GM08714 (cell line): Measurements from ENCODE around the gene LRRK1.

Source experiments
- H3K4me3 ChIP-seq: fragments of 200-500 bp; sonication (Bioruptor generic); 2 replicates; pipeline ENCODE4 v1.5.1; 2014; ENCODE audit warnings: mild to moderate bottlenecking, low read length, inconsistent platforms
- ZNF274 ChIP-seq: IDR thresholded peaks from 2 replicates; pipeline ENCODE4 v1.6.1; 2012; ENCODE audit warnings: mild to moderate bottlenecking, low read depth, low read length

The LRRK1 gene

DNA sequence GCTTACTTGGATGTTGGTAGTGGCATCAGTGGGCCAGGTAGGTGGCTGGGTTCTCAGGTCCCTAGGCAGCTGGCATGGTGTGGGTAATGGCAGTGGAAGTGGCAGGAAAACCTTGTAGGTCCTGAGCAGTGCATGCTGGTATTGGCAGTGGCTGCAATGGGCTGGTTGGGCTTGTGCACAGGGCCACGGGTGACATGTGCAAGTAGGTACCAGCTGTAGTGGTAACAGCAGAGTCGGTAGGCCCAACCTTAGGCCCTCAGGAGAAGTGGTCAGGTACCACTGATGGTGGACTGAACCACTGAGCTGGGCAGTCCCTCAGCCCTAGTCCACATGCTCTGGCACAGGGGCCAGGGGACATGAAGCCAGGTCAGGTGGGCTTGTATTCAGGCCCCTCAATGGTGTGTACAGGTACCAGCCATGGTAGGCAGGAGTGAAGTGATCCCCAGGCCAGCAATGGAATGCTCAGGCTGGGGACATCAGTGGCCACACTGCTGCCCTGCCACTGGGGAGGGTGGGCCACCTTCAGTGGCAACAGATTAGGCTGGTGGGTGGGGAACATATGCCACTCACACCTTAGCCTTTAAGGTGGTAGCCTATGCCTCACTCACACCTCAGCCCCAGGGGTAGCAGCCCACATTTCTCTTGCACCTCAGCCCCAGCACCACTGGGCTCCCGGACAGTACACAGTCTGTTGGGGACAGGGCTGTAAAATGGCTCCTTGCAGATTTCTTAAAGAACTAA lies 118.1 kb downstream of the LRRK1 start:
- H3K4me3 ChIP-seq = no peak overlapping the region
- no peak for TF ChIP-seq ZNF274

DNA sequence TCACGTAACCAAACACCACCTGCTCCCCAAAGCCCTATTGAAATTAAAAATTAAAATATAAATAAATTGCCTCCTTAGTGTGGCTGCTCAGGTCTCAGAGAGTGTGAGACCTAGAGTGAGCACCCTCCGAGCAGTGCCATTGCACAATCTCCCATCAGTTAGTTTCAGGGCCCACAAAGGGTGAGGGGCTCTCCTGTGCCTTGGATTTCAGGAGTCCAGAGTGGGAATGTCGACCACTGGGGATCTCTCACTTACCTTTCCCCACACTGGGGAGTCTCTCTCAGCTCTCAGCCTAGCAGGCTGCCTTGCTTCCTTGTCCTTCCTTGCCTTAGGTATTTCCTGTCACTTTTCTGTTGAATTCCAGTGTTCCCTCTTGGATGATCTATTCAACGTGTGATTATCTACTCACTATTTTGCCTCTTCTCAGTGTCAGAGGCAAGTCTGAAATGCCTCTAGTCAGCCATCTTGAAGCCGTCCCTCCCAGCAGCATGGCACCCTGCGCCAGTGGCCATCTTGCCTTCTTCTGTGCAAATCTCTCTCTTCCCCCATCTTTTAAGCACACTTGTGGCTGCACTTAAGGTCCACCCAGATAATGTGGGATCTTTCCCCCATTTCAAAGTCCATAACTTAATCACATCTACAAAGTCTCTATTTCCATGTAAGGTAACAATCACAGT lies 119.3 kb downstream of the LRRK1 start:
- TF ChIP-seq ZNF274 = no peak
- H3K4me3 ChIP-seq = no peak overlapping the region

DNA sequence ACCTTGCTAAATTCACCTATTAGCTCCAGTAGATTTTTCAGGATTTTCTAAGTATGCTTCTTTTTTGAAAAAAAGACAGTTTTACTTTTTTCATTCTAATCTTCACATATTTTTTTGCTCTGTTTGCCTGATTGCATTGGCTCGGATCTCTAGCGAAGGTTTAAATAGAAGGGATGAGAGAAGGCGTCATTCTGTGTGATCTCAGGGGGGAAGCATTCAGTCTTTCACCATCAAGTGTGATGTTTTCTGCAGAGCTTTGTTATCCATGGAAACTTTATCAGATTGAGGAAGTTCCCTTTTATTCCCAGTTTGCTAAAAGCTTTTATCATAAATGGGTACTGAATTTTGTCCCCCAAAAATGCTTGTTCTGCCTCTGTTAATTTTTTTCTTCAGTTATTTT lies 120.3 kb downstream of the LRRK1 start:
- H3K4me3 ChIP-seq = no peak overlapping the region
- no peak for TF ChIP-seq ZNF274

DNA sequence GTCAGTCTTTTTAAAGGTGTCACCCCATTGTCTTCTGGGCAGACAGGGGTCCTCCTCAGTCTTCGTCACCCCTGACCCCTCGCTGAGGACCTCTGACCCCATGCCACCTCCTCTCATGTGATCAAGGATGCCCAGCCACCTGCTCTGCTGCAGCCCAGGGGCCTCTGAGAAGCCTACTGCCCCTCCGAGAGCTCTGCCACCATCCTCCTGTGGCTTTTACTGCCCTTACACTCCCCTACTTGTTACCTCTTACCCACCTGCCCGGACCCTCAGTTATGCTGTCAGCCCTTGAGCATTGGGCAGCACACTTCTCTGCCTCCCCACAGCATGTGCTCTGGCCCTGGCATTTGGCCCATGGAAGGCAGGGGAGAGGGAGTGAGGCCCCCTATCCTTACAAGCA lies 123.2 kb downstream of the LRRK1 start:
- no peak for TF ChIP-seq ZNF274
- no peak overlapping the region for H3K4me3 ChIP-seq

DNA sequence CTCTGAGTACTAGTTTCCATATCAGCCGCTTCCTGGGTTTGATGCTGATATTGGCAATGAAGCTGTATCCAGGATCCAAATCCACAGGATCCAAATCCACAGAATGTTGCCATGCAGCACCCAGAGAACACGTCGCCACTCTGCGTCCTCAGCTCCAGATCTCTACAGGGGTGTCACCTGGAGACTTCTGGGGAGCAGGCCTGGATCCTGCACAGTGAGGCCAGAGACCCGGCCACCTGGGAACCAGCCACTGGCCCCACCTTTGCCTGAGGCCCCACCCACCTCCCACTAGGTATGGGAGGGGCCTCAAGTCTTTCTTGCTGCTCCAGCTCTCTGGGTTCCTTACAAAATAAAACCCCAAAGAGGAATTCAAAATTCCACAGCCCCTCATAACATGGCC lies 123.9 kb downstream of the LRRK1 start:
- H3K4me3 ChIP-seq = no peak overlapping the region
- TF ChIP-seq ZNF274 = no peak

DNA sequence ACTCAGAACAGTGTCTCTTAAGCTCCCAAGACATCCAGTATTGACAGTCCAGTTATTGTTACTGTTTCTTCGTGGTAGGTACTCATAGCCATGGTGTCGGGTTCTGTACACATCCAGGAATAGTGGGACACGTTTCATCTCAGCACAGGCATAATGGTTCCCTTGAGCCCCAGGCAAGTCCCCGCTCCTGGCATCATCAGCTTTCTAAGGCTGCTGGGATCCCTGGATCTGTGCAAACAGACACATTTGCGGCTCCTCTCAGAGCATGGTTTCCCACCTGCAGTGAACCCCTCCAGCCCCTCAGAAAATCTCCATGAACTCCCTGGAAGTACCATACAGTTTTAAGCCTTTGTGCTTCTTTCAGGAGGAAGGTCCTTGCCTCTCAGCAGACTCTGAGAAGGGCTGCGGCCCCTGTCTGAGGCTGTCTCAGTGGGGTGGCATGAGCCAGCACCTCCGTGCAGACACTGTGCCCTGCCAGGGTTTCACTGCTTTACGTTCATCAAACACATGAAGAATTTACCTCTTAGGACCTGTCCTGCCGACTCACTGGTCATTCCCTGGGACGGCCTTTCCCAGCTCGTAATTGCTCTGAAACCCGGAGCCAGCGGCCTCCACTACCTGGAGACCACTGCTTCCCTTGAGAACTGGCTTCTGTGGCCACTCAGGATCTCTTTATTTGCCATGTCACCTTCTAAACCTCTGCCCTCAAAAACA lies 124.9 kb downstream of the LRRK1 start:
- no peak overlapping the region for H3K4me3 ChIP-seq
- no peak for TF ChIP-seq ZNF274

DNA sequence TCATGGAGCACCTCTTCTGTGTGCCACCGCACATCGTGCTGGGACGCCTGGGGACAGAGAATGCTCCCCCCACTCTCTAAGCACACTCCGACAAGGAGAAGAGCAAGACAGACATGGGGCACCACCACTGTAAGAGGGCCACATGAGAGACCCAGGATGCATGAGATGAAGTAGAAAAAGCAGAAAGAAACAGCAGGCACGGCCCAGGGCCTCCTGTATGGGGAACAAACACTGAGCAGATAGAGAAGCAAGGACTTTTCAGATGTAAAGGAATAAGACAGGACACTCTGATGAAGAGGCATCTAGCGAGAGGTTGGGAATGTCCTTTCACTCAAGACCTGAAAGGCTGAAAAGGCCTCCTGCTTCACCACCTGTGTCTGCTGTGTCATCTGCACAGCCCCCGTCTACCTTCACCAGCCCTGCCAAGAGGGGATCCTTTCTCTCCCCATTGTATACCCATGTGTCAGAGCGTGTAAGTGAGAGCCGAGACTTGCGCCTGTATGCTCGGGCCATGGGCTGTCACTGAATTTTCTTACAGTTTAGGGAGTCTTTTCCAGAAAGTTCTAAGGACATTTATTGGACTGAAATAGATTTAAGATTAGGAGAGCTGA lies 125.6 kb downstream of the LRRK1 start:
- TF ChIP-seq ZNF274 = no peak
- no peak overlapping the region for H3K4me3 ChIP-seq

DNA sequence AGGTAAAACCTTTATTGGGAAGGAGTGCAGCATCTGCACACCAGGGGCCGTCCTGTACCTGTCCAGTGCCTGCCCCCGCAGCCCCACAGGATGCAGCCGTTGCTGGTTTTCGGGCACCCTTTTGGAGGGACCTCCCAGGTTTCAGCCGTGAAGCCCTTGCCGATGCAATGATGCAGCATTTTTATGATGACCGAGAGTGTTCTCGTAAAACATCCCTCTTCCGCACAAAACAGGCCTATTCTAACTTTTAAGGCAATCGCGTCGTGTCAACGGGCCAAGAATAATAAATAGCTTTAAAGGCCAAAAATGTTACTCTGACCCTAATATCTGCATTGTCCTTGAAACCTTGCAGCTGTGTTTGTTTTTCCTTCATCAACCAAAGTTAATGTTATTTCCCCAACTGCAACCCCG lies 126.1 kb downstream of the LRRK1 start:
- TF ChIP-seq ZNF274 = no peak
- H3K4me3 ChIP-seq = no peak overlapping the region

DNA sequence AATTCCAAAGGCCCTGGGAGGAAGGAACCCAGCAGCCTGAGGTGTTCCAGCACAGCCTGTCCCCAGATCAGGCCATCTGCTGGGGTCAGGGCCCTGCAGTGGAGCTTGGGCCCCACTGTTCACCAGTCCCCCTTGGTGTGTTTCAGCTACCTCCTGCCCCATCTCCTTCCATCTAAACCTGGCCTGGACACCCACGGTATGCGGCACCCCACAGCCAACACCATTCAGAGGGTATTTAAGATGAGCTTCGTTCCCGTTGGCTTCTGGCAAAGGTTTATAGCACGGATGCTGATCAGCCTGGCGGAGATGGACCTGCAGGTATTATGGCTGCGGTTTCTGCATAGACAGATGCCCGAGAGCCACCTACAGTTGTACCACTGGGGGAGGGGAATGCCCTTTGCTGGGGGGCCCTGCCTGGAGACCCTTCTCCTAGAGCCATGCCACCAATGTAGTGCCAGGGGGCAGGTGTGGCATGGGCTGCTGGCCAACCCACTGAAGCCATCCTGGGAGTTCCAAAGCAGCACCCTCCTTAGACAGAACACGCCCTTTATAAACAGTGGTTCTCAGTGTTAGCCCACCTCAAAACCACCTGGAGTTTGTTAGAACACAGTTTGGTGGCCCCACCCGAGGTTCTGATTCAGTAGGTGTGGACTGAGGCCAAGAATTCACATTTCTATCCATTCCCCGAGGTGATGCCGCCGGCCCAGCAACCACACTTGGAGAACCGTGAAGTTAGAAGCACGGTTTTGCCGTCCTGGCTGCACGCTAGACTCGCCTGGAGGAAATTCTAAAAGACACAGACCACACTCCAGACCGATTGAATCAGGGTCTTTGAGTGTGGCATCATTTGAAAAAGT lies 126.9 kb downstream of the LRRK1 start:
- no peak overlapping the region for H3K4me3 ChIP-seq
- TF ChIP-seq ZNF274 = no peak

DNA sequence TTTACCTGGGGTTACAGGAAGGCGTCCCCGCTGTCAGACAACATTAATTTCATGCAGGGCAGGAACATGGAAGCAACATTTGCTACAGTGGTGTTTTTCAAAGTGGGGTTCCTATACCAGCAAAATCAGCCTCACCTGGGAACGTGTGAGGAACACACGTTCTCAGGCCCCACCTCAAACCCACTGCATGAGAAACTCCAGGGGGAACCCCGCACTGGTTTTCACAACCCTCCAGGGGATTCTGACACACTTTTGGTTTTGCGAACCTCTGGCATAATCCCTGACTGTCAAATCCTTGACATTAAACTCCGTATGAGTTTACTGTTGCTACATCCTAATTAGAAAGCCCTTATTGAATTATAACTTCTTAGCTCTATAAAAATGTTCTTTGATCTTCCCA lies 127.7 kb downstream of the LRRK1 start:
- no peak for TF ChIP-seq ZNF274
- H3K4me3 ChIP-seq = no peak overlapping the region

DNA sequence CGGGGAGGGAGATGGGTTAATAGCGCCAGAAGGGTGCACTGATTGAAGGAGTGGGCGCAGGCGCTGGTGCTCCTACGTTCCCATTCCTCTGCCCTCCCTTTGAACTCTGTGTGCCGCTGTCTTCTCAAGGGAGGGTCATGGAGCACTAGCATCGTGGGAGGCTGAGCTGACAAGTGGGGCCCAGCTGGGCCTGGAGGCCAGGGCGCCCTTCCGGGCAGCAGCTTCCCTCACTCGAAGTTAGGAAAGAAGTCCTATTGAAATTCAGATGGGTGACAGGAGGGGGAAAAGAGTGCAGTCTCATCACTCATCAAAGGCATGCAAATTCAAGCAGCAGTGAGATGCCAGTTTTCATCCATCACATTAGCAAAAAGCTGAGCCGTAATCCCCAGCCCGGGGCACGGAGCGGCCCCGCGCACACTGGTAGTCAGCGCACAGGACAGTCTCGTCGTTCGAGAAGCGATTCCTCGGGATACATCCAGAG lies 128.2 kb downstream of the LRRK1 start:
- H3K4me3 ChIP-seq = no peak overlapping the region
- TF ChIP-seq ZNF274 = no peak

DNA sequence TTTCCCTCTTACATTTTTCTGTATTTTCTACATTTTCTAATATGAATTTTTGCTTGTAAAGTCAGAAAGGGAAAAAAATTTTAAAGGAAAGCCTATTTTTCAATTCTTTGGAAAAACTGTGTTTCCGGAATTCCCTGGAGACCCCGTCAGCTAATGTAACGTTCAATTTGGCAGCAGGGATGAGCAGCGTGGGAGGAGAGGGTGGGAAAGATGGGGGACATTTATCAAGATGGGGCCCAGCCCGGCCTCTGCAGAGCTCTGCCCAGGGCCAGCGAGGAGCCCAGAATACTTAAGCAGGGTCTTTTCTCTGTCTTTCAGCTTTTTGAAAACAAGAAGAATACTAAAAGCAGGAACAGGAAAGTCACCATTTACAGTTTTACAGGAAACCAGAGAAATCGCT lies 129.0 kb downstream of the LRRK1 start:
- no peak overlapping the region for H3K4me3 ChIP-seq
- TF ChIP-seq ZNF274 = no peak

DNA sequence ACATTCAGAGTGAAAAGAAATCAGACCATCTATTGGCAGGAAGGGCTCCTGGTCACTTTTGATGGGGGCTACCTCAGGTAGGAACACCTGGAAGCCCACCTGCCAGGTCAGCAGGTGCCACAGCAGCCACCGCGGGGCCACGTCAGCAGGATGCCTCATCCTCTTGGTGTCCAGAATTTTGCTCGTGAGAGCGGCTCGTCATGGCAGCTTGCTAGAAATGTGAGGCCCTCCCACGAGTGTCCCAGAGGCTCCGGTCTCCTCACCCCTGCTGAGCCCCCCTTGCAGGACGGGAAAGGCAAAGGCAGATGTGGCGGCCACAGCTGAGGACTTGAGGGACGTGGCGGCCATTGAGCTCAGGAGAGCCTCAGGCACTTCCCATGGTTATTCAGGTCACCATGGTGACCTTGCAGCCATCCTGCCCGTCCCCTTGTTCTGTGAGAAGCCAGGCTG lies 129.4 kb downstream of the LRRK1 start:
- TF ChIP-seq ZNF274 = no peak

More for the DNA sequence above, 129.4 kb downstream of the LRRK1 start:
- H3K4me3 ChIP-seq = no peak overlapping the region
